ENCODE results near the gene ATRIP. TPM values are rescaled to one million over a fixed set of nuclear protein-coding genes. Genes with fewer than 3 reads are reported as not detected.
"Not testable (repeated sequence)": the region's sequence is repeated elsewhere in the genome, so short reads cannot be mapped to it uniquely, and the experiment has no call there.

ATRIP gene
- 5.5 and 7.8 TPM in 2 replicates for total RNA-seq

GRCh38 chr3:48446425-48447193, at the start of gene ATRIP:
Gene ATRIP (plus strand): TSS chr3:48446737. CDS start chr3:48446846, 109 bp downstream.
- peak; percentile 90 for DNase-seq (ENCODE audit: low read depth)
- peak within 1 kb of the TSS; percentile 90 for H3K4me3 ChIP-seq (ENCODE audit: low read depth, low read length)
- no peak for TF ChIP-seq CTCF (IDR thresholded peaks at IDR 0.05; ENCODE audit: insufficient read depth, low read depth, low read length)

- DNase-seq (ENCODE audit: low read depth): no peak
- TF ChIP-seq CTCF (IDR thresholded peaks at IDR 0.05; ENCODE audit: insufficient read depth, low read depth, low read length): no peak
- H3K4me3 ChIP-seq (ENCODE audit: low read depth, low read length): no peak overlapping the region
Observed at GRCh38 chr3:48397767-48398681, 48.5 kb upstream of the ATRIP start.

GRCh38 chr3:48398701-48399386, 47.7 kb upstream of the ATRIP start:
- no peak overlapping the region for H3K4me3 ChIP-seq (ENCODE audit: low read depth, low read length)
- DNase-seq (ENCODE audit: low read depth): no peak
- no peak for TF ChIP-seq CTCF (IDR thresholded peaks at IDR 0.05; ENCODE audit: insufficient read depth, low read depth, low read length)

- no peak for DNase-seq (ENCODE audit: low read depth)
- no peak overlapping the region for H3K4me3 ChIP-seq (ENCODE audit: low read depth, low read length)
- TF ChIP-seq CTCF (IDR thresholded peaks at IDR 0.05; ENCODE audit: insufficient read depth, low read depth, low read length): no peak
Observed at GRCh38 chr3:48399387-48400172, 47.0 kb upstream of the ATRIP start.

GRCh38 chr3:48400824-48401433, 45.6 kb upstream of the ATRIP start:
- no peak overlapping the region for H3K4me3 ChIP-seq (ENCODE audit: low read depth, low read length)
- DNase-seq (ENCODE audit: low read depth): peak; percentile 65
- peak; percentile 67 for TF ChIP-seq CTCF (IDR thresholded peaks at IDR 0.05; ENCODE audit: insufficient read depth, low read depth, low read length)

GRCh38 chr3:48401434-48401901, 45.1 kb upstream of the ATRIP start:
- not testable (repeated sequence) for H3K4me3 ChIP-seq (ENCODE audit: low read depth, low read length); DNase-seq (ENCODE audit: low read depth)
